HG03097 (cell line): Measurements from ENCODE around the gene BTG4.

Experiments
- ATAC-seq: cut with Tn5 transposase; IDR thresholded peaks from one replicate; pipeline ENCODE4 v1.9.1; 2021; ENCODE audit not compliant: unreplicated experiment, low FRiP score

Gene BTG4

GRCh38 chr11:111512296-111513239 lies at the start of gene BTG4:
TSS of gene BTG4 (minus strand) at chr11:111512386. CDS start at chr11:111498776, 13,610 bp downstream.
- no peak for ATAC-seq

- ATAC-seq: no peak
These were observed 49.7 kb upstream of the BTG4 start for GRCh38 chr11:111561791-111562325.

GRCh38 chr11:111561306-111561705 lies 49.1 kb upstream of the BTG4 start:
- no peak for ATAC-seq

GRCh38 chr11:111560800-111561199 lies 48.6 kb upstream of the BTG4 start:
- no peak for ATAC-seq

GRCh38 chr11:111559800-111560464 lies 47.7 kb upstream of the BTG4 start:
- ATAC-seq: no peak

GRCh38 chr11:111557425-111558111 lies 45.4 kb upstream of the BTG4 start:
- no peak for ATAC-seq

GRCh38 chr11:111555255-111555654 lies 43.1 kb upstream of the BTG4 start:
- ATAC-seq: no peak

- ATAC-seq: no peak
These were observed 42.3 kb upstream of the BTG4 start for GRCh38 chr11:111554532-111554931.

- no peak for ATAC-seq
These were observed 38.1 kb upstream of the BTG4 start for GRCh38 chr11:111550258-111550657.

GRCh38 chr11:111549869-111550203 lies 37.6 kb upstream of the BTG4 start:
- ATAC-seq: no peak

- no peak for ATAC-seq
These were observed 37.1 kb upstream of the BTG4 start for GRCh38 chr11:111549196-111549868.

- ATAC-seq: no peak
These were observed 36.3 kb upstream of the BTG4 start for GRCh38 chr11:111548525-111548924.

- no peak for ATAC-seq
These were observed 30.6 kb upstream of the BTG4 start for GRCh38 chr11:111542606-111543275.

- ATAC-seq: no peak
These were observed 29.3 kb upstream of the BTG4 start for GRCh38 chr11:111541254-111542061.

GRCh38 chr11:111540937-111541253 lies 28.7 kb upstream of the BTG4 start:
- ATAC-seq: no peak

- ATAC-seq: no peak
These were observed 28.1 kb upstream of the BTG4 start, which contains the start of gene LAYN for GRCh38 chr11:111540114-111540936. TSS of gene LAYN (plus strand) at chr11:111540720. CDS start at chr11:111540844, 124 bp downstream.

GRCh38 chr11:111539426-111540113 lies 27.4 kb upstream of the BTG4 start:
- no peak for ATAC-seq
